ENCODE measurements around the gene FLNB. TPM values are rescaled to one million over a fixed set of nuclear protein-coding genes. Genes with fewer than 3 reads are reported as not detected.
A peak's percentile ranks its signal among the peaks of the same experiment; 100 is the strongest.

The FLNB gene
- total RNA-seq, 1 experiment from 2014 or later = 315 TPM

- BruUV-seq (replicated peaks) = no TSS peak
- Histone ChIP-seq H3K9me3 (no peaks in the 10 kb centered on the region), H3K36me3 (ENCODE audit: control insufficient read depth, insufficient read depth, low read length) (peaks cover 12% of the 10 kb centered on the region), H3K4me3 (ENCODE audit: low read depth, low read length) (no peak overlapping the region), H3K27me3 (replicated peaks; ENCODE audit: control insufficient read depth, insufficient read depth, low read length) (no peaks in the 10 kb centered on the region), H3K4me1 (peaks cover 21% of the 10 kb centered on the region; the same call in 1 of the 2 replicates)
- intact Hi-C loops (cut with micrococcal nuclease; ENCODE audit: unreplicated experiment) = no loop called here
- ChIA-PET POLR2A (no interaction called here), CTCF (no interaction called here)
- Mint-ChIP-seq H3K4me3 (ENCODE audit: unreplicated experiment) (no peak overlapping the region), H3K36me3 (ENCODE audit: insufficient read depth, unreplicated experiment) (peaks cover 93% of the 10 kb centered on the region), H3K27me3 (ENCODE audit: insufficient read depth, unreplicated experiment) (no peaks in the 10 kb centered on the region), H3K4me1 (ENCODE audit: low read depth, unreplicated experiment) (peaks cover 21% of the 10 kb centered on the region), H3K27ac (ENCODE audit: unreplicated experiment) (peak overlapping the region; percentile 67), H3K9me3 (ENCODE audit: unreplicated experiment) (no peaks in the 10 kb centered on the region)
- no peak for TF ChIP-seq CTCF (IDR thresholded peaks at IDR 0.05; ENCODE audit: insufficient read depth in 1 of 2, low read depth in 1 of 2, low read length in 1 of 2, severe bottlenecking in 1 of 2, unreplicated experiment in 1 of 2)
- DNase-seq = no peak
Measured at GRCh38 chr3:58098531-58098930, 90.3 kb downstream of the FLNB start.

DNA sequence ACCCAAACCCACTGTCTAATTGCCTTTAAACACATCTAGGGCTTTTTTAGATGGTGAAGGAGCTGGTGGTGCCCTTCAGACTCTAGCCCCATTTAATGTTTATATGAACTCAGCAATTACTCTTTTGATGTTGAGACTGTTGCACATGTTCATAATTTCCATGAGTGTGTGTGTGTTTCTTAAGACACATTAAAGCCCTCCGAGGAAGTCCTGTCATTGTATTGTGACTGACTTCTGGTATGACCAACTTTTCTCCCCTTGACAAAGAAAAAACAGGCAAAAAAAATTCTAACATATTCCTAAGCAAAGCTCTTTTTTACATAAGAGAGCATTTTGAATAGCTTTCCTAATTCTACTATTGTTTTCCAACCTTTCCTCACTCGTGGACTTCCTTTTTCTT is 91.6 kb downstream of the FLNB start:
- Histone ChIP-seq H3K4me3 (ENCODE audit: low read depth, low read length) (no peak overlapping the region), H3K4me1 (peaks cover 21% of the 10 kb centered on the region; the same call in 1 of the 2 replicates), H3K9me3 (no peaks in the 10 kb centered on the region), H3K27me3 (replicated peaks; ENCODE audit: control insufficient read depth, insufficient read depth, low read length) (no peaks in the 10 kb centered on the region), H3K36me3 (ENCODE audit: control insufficient read depth, insufficient read depth, low read length) (peaks cover 14% of the 10 kb centered on the region)
- no peak for TF ChIP-seq CTCF (IDR thresholded peaks at IDR 0.05; ENCODE audit: insufficient read depth in 1 of 2, low read depth in 1 of 2, low read length in 1 of 2, severe bottlenecking in 1 of 2, unreplicated experiment in 1 of 2)
- Mint-ChIP-seq H3K4me1 (ENCODE audit: low read depth, unreplicated experiment) (peaks cover 21% of the 10 kb centered on the region), H3K27ac (ENCODE audit: unreplicated experiment) (no peak overlapping the region), H3K27me3 (ENCODE audit: insufficient read depth, unreplicated experiment) (no peaks in the 10 kb centered on the region), H3K36me3 (ENCODE audit: insufficient read depth, unreplicated experiment) (peaks cover 94% of the 10 kb centered on the region), H3K4me3 (ENCODE audit: unreplicated experiment) (no peak overlapping the region), H3K9me3 (ENCODE audit: unreplicated experiment) (no peaks in the 10 kb centered on the region)
- no peak for DNase-seq
- intact Hi-C loops (cut with micrococcal nuclease; ENCODE audit: unreplicated experiment) = loop anchor here (5.0 kb wide), 1 partner anchor 78 kb away; no protein-coding TSS in a partner anchor
- POLR2A ChIA-PET = no interaction called here
- CTCF ChIA-PET = interaction anchor here (0.6 kb wide), 1 partner anchor 29 kb away, joined by 3 read pairs; no protein-coding TSS in a partner anchor
- BruUV-seq (replicated peaks) = no TSS peak

- H3K27me3 ChIP-seq (replicated peaks; ENCODE audit: control insufficient read depth, insufficient read depth, low read length) = no peaks in the 10 kb centered on the region
- TF ChIP-seq CTCF (IDR thresholded peaks at IDR 0.05; ENCODE audit: insufficient read depth in 1 of 2, low read depth in 1 of 2, low read length in 1 of 2, severe bottlenecking in 1 of 2, unreplicated experiment in 1 of 2) = no peak
- no TSS peak for BruUV-seq (replicated peaks)
- peaks cover 21% of the 10 kb centered on the region; the same call in 1 of the 2 replicates for H3K4me1 ChIP-seq
- no peaks in the 10 kb centered on the region for H3K9me3 Mint-ChIP-seq (ENCODE audit: unreplicated experiment)
- no peaks in the 10 kb centered on the region for H3K9me3 ChIP-seq
- peak in 1 of 2 experiments; percentile 63 for DNase-seq
- POLR2A ChIA-PET = no interaction called here
- peaks cover 21% of the 10 kb centered on the region for H3K4me1 Mint-ChIP-seq (ENCODE audit: low read depth, unreplicated experiment)
- peaks cover 96% of the 10 kb centered on the region for H3K36me3 Mint-ChIP-seq (ENCODE audit: insufficient read depth, unreplicated experiment)
- H3K36me3 ChIP-seq (ENCODE audit: control insufficient read depth, insufficient read depth, low read length) = peaks cover 13% of the 10 kb centered on the region
- H3K4me3 Mint-ChIP-seq (ENCODE audit: unreplicated experiment) = peak overlapping the region; percentile 15
- no peak overlapping the region for H3K4me3 ChIP-seq (ENCODE audit: low read depth, low read length)
- intact Hi-C loops (cut with micrococcal nuclease; ENCODE audit: unreplicated experiment) = loop anchor here (1.0 to 5.0 kb wide), 2 partner anchors 40 to 79 kb away; no protein-coding TSS in a partner anchor
- CTCF ChIA-PET = no interaction called here
- H3K27me3 Mint-ChIP-seq (ENCODE audit: insufficient read depth, unreplicated experiment) = no peaks in the 10 kb centered on the region
- H3K27ac Mint-ChIP-seq (ENCODE audit: unreplicated experiment) = peak overlapping the region; percentile 74
Measured at GRCh38 chr3:58101499-58102389, 93.5 kb downstream of the FLNB start.

Measured in Caco-2 (cell line).